G401.6 (cell line): ENCODE results near the gene TMEM87B.
A peak's percentile ranks its signal among the peaks of the same experiment; 100 is the strongest.
"Not testable (repeated sequence)": the region's sequence is repeated elsewhere in the genome, so short reads cannot be mapped to it uniquely, and the experiment has no call there.

Experiments used
- FAIRE-seq: peaks from 2 replicates; lab custom pipeline; 2012; peaks lifted over from hg19 to GRCh38; lab: Jason Lieb, UNC

The TMEM87B gene

DNA sequence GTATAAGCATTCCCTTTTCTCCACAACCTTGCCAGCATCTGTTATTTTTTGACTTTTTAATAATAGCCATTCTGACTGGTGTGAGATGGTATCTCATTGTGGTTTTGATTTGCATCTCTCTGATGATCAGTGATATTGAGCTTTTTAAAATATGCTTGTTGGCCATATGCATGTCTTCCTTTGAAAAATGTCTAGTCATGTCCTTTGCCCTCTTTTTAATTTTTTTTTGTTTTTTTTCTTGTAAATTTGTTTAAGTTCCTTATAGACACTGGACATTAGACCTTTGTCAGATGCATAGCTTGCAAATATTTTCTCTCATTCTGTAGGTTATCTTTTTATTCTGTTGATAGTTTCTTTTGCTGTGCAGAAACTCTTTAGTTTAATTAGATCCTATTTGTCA is 14.7 kb downstream of the TMEM87B start:
- FAIRE-seq, result not testable (repeated sequence)

DNA sequence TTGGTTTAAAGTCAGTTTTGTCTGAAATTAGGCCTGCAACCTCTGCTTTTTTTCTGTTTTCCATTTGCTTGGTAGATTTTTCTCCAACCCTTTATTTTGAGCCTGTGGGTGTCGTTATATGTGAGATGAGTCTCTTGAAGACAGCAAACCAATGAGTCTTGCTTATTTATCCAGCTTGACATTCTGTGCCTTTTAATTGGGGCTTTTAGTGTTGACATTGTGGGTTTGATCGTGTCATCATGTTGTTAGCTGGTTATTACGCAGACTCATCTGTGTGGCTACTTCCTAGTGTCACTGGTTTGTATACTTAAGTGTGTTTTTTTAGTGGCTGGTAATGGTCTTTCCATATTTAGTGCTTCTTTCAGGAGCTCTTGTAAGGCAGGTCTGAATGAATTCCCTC is 18.8 kb downstream of the TMEM87B start:
- no peak for FAIRE-seq

- peak; percentile 27 for FAIRE-seq
Measured at GRCh38 chr2:112074506-112074905, 19.4 kb downstream of the TMEM87B start.

DNA sequence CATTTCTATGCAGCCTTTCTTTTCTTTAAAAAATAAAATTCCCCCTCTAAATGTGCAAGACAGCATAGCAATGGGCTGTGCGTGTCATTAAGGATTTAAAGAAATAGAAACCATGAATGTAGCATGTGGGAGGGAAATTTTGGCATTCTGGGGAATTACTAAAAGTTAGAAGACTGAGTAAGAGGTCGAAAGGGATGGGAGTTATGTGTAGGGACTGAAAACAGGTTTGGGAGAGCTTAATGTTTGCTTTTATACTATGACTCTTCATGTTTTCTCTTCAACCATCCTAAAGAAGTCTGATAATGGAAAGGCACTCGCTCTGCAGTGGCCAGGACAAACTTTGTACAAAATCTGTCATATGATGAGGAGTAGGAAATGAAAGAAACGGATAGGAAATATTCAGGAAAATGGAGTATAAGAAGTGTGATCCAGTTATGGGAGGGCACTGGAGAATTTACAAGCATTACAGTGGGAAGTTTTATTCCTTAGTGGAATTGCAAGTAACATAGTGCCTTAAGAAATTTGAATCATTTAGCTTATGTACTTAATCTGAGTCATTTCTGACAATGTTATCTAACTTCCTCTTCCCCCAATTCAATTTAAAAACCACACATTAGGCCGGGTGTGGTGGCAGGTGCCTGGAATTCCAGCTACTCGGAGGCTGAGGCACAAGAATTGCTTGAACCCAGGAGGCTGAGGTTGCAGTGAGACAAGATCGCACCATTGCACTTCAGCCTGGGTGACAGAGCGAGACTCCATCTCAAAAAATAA is 20.6 kb downstream of the TMEM87B start:
- no peak for FAIRE-seq

GRCh38 chr2:112077814-112078213 is 22.7 kb downstream of the TMEM87B start:
- FAIRE-seq, result no peak

DNA sequence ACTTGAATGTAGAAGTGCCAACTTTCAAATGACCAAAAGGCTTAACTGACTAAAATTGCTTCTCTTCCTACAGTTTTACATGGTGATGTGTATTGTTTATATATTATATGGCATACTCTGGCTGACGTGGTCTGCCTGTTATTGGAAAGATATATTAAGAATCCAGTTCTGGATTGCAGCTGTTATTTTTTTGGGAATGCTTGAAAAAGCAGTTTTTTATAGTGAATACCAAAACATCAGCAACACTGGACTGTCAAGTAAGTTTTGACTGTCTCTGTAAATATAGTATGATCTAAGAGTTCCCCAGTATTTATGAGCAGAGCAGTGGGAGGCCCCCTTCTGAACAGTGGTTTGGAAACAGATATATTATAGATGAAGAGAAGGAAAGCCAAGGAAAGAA is 26.2 kb downstream of the TMEM87B start:
- FAIRE-seq, result no peak

DNA sequence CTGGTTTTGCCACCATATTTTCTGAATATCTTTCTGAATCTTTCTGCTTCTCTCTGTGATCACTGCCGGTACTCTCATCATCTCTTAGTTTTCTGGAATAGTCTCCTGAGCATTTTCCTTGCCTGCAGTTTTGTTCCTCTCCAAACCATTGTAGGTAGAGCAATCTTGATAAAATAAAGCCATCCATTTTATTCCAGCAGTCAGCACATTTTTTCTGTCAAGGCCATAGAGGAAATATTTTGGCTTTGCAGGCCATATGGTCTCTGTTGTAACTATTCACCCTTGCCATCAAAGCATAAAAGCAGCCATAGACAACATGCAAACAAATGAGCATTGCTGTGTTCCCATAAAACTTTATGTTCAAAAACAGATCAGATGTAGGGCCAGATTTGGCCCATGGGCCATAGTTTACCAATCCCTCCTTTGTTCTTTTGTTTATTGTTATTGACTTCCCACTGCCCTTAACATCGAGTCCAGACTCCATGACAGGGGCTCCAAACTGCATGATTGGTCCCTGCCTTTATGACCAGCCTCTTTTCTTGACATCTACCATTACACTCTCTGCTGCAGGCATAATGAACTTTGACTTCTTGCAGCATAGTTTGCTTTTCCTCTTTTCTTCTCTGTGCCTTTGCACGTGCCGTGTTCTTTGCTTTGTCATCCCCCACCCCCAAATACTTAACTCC is 29.8 kb downstream of the TMEM87B start:
- FAIRE-seq, result no peak

DNA sequence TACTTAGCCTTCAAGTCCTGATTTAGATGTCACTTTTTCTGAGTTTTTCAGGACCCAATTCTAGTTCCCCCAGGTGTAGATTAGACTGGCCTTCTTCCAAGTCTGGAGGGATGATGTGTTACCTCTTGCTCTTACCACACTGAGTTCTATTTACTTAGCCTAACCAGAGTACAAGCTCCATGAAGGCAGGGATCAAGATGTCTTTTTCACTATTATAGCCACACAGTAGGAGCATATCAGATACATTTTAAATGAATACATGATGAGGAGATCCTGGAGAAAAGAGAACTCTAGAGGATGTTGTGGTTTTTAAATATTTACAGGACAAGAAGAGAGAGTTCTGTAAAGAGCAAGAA is 30.3 kb downstream of the TMEM87B start:
- no peak for FAIRE-seq

DNA sequence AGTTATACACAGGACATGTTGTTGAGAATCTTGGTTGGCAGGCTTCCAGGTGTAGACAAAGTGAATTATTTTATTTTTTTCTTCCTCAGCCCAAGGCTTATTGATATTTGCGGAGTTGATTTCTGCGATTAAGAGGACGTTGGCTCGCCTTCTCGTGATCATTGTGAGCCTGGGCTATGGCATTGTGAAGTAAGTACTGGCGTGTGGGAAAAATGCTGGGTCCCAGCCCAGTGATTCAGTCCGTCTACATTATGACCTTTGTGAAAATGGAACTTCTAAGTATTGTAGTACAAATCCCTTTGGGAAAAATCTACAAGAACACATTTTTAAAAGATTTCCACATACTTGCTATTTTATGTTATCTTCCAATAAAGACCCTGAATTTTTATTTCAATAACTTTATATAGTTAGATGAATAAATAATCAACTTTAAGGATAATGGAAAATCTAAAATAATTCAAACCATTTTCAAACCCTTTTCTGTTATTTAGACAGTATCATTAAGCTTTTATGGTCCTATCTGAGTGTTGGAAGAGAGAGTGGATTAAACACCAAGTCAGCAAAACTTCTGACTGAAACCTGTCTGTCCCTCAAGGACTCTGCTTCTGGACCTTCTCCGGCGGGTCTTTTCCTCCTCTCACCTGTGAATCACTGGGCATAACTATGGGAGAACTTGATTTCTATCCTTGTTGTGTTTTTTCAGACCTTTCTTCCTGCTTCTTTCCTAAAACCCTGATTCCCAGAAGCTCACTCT is 31.0 kb downstream of the TMEM87B start:
- no peak for FAIRE-seq

GRCh38 chr2:112087346-112088020 is 32.4 kb downstream of the TMEM87B start:
- FAIRE-seq, result no peak

DNA sequence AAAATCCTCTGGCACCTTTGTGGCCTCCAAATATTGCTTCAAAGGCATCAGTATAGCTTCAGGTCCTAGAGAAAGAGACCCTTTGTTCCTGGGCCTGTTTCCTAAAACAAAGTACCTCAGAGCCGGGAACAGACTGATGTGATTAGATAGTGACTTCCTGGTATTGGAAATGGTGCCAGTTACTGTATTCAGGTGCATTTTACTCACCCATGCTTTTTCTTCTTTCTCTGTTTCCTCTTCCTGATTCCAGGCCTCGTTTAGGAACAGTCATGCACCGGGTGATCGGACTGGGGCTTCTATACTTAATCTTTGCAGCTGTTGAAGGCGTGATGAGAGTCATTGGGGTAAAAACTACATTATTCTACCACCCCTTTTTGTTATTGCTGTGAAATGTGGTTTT is 34.3 kb downstream of the TMEM87B start:
- FAIRE-seq, result no peak

DNA sequence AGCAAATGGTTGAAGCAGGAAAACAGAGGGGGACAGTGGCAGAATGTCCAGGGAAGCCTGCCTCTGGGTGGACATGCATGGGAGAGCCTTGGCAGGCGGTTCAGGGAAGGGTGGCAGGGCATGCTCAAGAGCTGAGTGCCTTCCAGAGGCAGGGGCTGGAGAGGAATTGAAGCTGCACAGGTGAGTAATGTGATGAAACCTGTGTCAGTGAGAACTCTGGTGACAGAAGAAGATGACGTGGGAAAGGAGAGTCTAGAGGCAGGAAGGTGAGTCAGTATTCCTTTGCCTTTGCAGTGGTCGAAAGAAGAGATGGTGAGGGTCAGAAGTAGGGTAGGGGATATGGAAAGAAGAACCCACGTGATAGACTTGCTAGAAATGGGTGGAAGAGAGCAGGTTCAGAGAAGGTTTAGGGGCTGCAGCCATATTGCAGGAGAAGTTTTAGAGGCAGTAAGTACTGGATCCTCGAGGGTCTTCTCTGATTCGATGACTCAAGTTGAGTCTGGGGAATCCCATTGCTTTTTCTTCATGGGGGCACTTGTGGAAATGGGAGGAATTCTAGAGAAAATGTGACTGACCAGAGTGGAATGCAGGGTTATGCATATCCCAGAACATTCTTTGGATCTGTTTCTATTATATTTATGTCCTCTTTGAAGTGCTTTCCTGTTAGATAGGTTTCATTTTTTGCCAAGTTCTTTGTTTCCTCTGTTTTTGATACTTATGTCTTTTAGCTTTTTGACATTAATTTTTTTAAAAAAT is 37.4 kb downstream of the TMEM87B start:
- FAIRE-seq, result no peak

DNA sequence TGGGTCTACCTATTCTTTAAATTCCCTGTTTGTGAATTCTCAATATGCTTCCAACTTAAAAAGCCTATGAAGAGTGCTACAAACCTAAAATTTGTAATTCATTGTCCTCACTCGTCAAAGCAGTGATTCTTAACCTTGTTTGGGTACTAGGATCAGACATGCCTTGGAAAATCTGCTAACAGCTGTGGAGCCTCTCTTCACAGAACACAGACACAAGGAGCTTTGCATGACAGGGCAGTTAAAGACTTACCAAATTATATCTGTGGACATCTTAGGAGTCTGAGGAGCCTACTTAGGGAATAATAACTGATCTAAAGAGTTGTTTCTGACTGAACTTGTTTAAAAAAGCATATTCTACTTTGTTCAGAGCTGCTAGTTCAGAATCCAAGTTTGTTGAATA is 38.1 kb downstream of the TMEM87B start:
- no peak for FAIRE-seq

DNA sequence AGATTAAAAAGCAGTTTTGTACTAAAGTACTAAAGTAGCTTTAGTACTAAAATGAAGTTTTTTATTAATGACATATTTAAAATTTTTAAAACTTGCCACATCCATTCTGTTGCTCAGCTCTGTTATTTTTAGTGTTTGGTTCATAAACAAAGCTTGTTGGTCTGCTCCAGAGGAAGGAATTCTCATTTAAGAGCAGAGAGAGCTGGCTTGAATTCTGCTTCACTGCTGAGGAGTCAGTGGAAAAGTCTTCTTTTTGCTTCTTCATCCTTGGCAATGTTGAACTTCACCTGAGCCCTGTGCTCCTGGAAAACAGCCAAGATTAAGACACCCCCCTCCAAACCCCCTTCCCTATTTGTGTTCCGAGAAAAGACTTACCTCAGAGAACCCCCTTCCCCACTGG is 40.6 kb downstream of the TMEM87B start:
- no peak for FAIRE-seq

- FAIRE-seq, result no peak
Measured at GRCh38 chr2:112096098-112096497, 41.0 kb downstream of the TMEM87B start.

- no peak for FAIRE-seq
Measured at GRCh38 chr2:112108178-112108832, 53.2 kb downstream of the TMEM87B start.

DNA sequence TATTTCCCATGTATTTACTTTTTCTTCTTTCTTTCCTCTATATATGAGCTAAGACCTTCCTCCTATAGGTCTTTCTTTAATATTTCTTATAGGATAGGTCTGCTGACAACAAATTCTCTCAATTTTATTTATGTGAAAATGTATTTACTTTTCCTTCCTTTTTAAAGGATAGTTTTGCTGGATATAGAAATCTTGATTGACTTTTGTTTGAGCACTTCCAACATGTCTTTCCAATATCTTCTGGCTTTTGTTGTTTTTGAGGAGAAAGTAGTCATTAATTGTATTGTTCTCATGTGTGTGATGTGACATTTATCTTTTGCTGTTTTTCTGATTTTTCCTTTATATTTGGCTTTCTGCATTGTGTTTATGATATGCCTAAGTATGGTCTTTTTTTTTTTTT is 54.2 kb downstream of the TMEM87B start:
- no peak for FAIRE-seq

DNA sequence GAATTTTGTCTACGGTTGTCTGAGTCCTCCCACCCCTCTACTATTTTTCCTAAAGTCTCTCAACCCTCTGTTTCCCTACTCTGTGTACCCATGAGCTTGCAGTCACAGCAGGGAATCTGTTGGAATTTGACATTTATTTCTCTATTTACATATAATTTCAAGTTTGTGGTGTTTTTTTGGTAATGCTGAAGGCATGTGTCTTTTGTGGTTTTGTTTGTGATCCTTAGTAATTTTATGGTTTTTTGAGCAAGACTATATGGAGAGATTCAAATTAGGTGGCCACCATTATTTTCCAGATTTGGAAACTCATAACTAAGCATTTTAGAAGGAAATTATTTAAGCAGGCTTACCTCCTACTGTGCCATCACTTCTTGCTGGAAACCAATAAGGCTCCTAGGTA is 55.9 kb downstream of the TMEM87B start:
- no peak for FAIRE-seq

GRCh38 chr2:112113354-112113753 is 58.3 kb downstream of the TMEM87B start:
- FAIRE-seq, result not testable (repeated sequence)

DNA sequence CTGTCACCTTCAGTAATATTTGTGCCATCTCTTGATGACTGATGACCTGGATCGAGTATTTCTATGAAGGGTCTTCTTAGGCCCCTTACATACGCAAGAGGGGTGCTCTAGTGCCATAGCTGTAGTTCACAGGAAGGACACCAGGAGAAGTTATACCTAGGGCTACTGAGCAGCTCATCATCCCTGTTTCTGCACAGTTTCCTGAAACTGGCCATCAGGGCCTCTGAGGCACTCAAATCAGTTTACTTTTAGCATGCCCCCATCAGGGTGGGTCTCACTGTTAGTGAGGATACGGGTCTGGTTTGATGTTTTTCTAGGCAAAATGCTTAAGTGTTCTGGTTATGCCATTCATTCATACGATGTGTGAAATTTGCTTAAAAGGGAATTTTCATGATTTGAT is 63.1 kb downstream of the TMEM87B start:
- FAIRE-seq, result no peak

DNA sequence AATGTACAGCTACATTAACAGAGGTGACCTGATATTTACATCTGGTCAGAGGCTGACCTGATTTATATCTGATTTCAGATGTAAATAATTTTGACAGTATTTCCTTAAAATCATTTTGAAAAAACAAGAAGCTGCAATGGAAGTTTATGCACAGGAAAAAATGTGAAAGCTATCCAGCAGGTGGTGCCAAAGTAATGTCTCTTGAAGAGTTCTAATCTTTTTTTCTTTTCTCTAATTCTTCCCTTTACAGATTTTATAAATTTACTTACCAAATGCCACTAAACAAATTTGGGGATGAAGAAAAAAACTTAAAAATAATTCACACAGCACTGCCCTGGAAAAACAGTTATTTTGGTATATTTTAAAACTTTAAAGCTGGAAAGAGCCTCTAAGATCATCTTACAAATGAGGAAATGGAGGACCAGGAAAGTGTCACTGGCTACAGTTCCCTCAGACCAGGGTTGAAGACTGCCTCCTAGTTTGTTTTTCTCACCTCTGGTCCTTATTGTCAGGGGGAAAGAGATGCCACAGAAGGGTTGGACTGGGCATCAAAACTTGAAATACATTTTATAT is 66.7 kb downstream of the TMEM87B start:
- peak; percentile 96 for FAIRE-seq
